ENCODE data around the gene ASTN2.

- no peak for TF ChIP-seq EZH2 (IDR thresholded peaks at IDR 0.05; ENCODE audit: insufficient read depth, poor library complexity, severe bottlenecking)
- TF ChIP-seq EZH2phosphoT487 (IDR thresholded peaks at IDR 0.05; ENCODE audit: insufficient read depth, low read depth), result no peak
Measured at GRCh38 chr9:116980582-116981120, 434.2 kb downstream of the ASTN2 start.

Measured in GM23248 (cell line).